Measurements from ENCODE around the gene SDK2. TPM values are rescaled to one million over a fixed set of nuclear protein-coding genes. Genes with fewer than 3 reads are reported as not detected.

The SDK2 gene
- total and polyA plus RNA-seq, 9 donors, result 0.40 to 5.4 (median 0.96) TPM

DNA sequence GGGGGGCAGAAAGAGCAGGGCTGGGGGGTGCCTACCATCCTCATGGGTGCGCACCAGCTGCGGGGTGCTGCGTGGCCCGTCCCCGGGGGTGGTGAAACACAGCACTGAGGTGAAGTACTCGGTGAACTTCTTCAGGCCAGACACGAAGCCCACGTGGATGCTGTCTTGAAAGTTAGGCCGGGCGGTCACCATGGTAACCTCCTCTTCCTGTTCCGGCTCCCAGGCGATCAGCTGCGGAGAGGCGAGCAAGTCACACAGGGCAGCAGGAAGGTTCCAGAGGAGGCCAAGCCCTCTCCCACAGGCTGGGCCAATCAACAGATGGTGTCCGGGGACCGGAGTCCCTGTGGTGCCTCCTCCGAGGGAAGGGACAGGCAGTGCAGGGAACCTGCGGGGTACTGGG lies 242.3 kb downstream of the SDK2 start:
- DNase-seq, result peak; percentile 33 to 62 (median 41)
- H3K27me3 ChIP-seq, result no peaks in the 10 kb centered on the region
- peaks cover 2% of the 10 kb centered on the region for H3K4me1 ChIP-seq (ENCODE audit: insufficient read depth)
- H3K36me3 ChIP-seq, result no peaks in the 10 kb centered on the region
- WGBS, 3 donors, result 42 to 53% (median 42%) methylated on average over 18 of the region's 18 CpGs
- no peaks in the 10 kb centered on the region for H3K9me3 ChIP-seq
- no peak overlapping the region for H3K4me3 ChIP-seq
- intact Hi-C loops (cut with DNase I), result no loop called here
- TF ChIP-seq EP300 (IDR thresholded peaks at IDR 0.05) (no peak), POLR2A (IDR thresholded peaks at IDR 0.05) (no peak)
- TF ChIP-seq, protein P1, sequence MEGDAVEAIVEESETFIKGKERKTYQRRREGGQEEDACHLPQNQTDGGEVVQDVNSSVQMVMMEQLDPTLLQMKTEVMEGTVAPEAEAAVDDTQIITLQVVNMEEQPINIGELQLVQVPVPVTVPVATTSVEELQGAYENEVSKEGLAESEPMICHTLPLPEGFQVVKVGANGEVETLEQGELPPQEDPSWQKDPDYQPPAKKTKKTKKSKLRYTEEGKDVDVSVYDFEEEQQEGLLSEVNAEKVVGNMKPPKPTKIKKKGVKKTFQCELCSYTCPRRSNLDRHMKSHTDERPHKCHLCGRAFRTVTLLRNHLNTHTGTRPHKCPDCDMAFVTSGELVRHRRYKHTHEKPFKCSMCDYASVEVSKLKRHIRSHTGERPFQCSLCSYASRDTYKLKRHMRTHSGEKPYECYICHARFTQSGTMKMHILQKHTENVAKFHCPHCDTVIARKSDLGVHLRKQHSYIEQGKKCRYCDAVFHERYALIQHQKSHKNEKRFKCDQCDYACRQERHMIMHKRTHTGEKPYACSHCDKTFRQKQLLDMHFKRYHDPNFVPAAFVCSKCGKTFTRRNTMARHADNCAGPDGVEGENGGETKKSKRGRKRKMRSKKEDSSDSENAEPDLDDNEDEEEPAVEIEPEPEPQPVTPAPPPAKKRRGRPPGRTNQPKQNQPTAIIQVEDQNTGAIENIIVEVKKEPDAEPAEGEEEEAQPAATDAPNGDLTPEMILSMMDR (IDR thresholded peaks at IDR 0.05), result no peak
- no peak overlapping the region for H3K27ac ChIP-seq

DNA sequence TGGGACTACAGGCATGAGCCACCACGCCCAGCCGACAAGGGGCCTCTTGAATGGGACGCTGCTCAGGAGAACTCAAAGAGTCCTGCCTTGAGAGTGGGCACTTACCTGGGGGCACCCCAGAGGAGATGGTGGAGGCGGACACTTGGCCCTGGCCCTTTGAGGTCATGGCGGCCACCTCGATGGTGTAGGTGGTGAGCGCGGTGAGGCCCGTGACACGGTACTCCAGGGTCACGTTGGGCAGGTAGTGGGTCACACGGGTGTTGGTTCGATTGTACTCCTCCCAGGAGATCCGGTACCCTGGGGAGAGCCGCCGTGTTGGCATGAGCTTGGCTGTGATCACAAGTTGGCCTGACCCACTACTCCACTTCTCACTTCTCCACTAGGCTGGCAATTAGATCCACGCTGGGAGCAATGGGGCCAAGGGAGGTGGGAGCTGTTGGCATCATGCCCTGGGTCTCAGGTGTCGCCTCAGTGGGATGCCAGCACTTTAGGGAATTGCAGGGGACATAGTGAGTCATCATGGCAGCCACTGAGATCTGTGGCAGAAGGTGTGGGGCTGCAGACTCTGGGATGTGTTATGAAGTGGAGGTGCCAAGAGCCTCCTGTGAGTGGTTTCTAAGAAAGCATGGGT lies 243.2 kb downstream of the SDK2 start:
- WGBS, 3 donors, result 94 to 95% (median 95%) methylated on average over 13 to 18 of the region's 18 CpGs

DNA sequence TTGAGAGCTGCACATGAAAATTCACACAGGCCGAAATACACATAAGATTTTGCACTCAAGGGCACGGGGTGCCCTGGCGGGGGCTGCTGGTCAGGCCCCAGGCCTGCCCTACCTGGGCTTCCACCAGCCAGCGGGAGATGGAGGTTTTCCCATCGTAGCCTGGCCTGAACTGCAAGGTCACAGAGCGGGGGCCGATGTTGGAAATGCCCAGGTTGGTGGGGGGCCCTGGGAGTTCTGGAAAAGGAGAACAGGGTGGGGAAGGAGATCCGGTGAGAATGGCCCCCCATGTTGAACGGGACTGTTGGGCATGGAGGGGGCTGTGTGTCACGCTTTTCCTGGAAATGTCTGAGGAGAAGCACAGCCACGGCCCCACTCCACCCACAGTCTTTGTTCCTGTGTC lies 245.2 kb downstream of the SDK2 start:
- H3K36me3 ChIP-seq, result no peaks in the 10 kb centered on the region
- intact Hi-C loops (cut with DNase I), result no loop called here

More for the DNA sequence above, 243.2 kb downstream of the SDK2 start:
- H3K36me3 ChIP-seq, result no peaks in the 10 kb centered on the region
- DNase-seq, result no peak
- no peak overlapping the region for H3K4me3 ChIP-seq
- TF ChIP-seq, protein P1 (IDR thresholded peaks at IDR 0.05), result no peak
- H3K9me3 ChIP-seq, result no peaks in the 10 kb centered on the region
- H3K27ac ChIP-seq, result no peak overlapping the region
- H3K4me1 ChIP-seq (ENCODE audit: insufficient read depth), result peaks cover 2% of the 10 kb centered on the region
- no peaks in the 10 kb centered on the region for H3K27me3 ChIP-seq
- intact Hi-C loops (cut with DNase I), result no loop called here

DNA sequence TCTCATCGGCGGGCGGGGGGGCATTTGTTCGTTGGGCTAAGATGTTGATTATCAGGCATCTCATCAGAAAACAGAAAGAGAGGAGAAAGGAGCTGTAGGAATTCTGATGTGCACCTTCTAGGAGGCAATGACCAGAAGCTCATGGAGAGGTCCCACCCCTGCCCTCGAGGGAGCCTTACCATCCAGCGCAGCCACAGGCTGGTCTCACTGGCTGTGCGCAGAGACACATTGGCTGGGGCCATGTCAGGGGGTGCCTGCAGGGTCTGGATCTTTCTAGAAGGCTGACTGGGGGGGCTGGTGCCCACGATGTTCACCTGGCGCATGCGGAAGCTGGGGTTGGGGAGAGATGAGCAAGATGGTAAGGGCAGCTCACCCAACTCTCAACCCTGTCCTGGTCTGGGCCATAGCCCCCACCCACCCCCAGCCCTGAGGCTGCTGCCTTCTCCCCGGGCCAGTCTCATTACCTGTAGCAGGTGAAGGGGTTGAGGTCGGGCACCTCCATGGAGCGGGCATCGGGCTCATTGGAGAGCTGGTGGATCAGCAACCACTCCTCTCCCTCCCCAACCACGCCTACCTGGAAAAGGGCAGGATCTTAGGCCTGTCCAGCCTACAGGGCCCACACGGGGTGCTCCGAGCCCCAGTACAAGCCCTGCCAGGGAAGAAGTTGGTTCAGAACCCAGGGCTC lies 246.2 kb downstream of the SDK2 start:
- WGBS, 3 donors, result 90 to 95% (median 91%) methylated on average over 17 of the region's 17 CpGs
- Histone ChIP-seq H3K27ac (no peak overlapping the region), H3K27me3 (no peaks in the 10 kb centered on the region), H3K4me1 (ENCODE audit: insufficient read depth) (peaks cover 2% of the 10 kb centered on the region), H3K9me3 (no peaks in the 10 kb centered on the region), H3K4me3 (no peak overlapping the region), H3K36me3 (no peaks in the 10 kb centered on the region)
- no peak for DNase-seq
- intact Hi-C loops (cut with DNase I), result no loop called here
- TF ChIP-seq, protein P1 (IDR thresholded peaks at IDR 0.05), result no peak
- no peak for TF ChIP-seq POLR2A (IDR thresholded peaks at IDR 0.05)
- no peak for TF ChIP-seq EP300 (IDR thresholded peaks at IDR 0.05)

More for the DNA sequence above, 245.2 kb downstream of the SDK2 start:
- H3K4me1 ChIP-seq (ENCODE audit: insufficient read depth), result peaks cover 2% of the 10 kb centered on the region
- no peaks in the 10 kb centered on the region for H3K27me3 ChIP-seq
- TF ChIP-seq POLR2A (IDR thresholded peaks at IDR 0.05), result no peak
- no peak for TF ChIP-seq EP300 (IDR thresholded peaks at IDR 0.05)
- TF ChIP-seq, protein P1 (IDR thresholded peaks at IDR 0.05), result no peak
- WGBS, 3 donors, result 84 to 89% (median 87%) methylated on average over 11 of the region's 11 CpGs
- no peaks in the 10 kb centered on the region for H3K9me3 ChIP-seq
- no peak overlapping the region for H3K4me3 ChIP-seq
- DNase-seq, result no peak
- H3K27ac ChIP-seq, result no peak overlapping the region

Data from ovary (tissue), 9 donors.